B cell (primary cell): ENCODE results near the gene CNTNAP2. TPM values are rescaled to one million over a fixed set of nuclear protein-coding genes. Genes with fewer than 3 reads are reported as not detected.
"Not testable (repeated sequence)": the region's sequence is repeated elsewhere in the genome, so short reads cannot be mapped to it uniquely, and the experiment has no call there.

Source experiments
- ATAC-seq: fragments of 200-7000 bp; cut with Tn5 transposase; one replicate; pipeline ENCODE4 v1.10.0; 2021; ENCODE audit warnings: low read depth, mild to moderate bottlenecking, moderate number of reproducible peaks, moderate library complexity
- CTCF ChIA-PET: fragments of 350-600 bp; sonication (Branson Sonifier 250); formaldehyde crosslinking; loops from one replicate; lab custom pipeline; 2021; ENCODE audit warnings: antibody characterized with exemption, inconsistent platforms; lab: Charles Lee
- POLR2A ChIA-PET: fragments of 350-600 bp; sonication (Branson Sonifier 250); formaldehyde crosslinking; loops from one replicate; lab custom pipeline; 2021; ENCODE audit warnings: antibody characterized with exemption; lab: Charles Lee
- DNase-seq: peaks from one replicate; pipeline ENCODE4 v3.0.0; 2013
- H2AFZ ChIP-seq: 2 replicates; pipeline ENCODE4 v1.6.1; 2012; ENCODE audit warnings: mild to moderate bottlenecking, low read depth, low read length; ENCODE audit not compliant: insufficient read depth, poor library complexity, severe bottlenecking
- H3K27ac ChIP-seq, 2 donors: 1 replicate in 1 of 2; 2 replicates in 1 of 2; pipeline ENCODE4 v1.5.1; 2012 to 2013; ENCODE audit warnings: low read length in 2 of 2, mild to moderate bottlenecking in 2 of 2, moderate library complexity in 1 of 2
- H3K27me3 ChIP-seq, 4 experiments: fragments of 200-600 bp in 1 of 4; sonication (generic) in 1 of 4; replicated peaks in 1 of 4; 1 replicate in 2 of 4; 2 replicates in 2 of 4; pipeline versions ENCODE4 v1.6.1 to v1.7.0; 2013 to 2016; ENCODE audit warnings: low read length in 3 of 4, mild to moderate bottlenecking in 2 of 4, mixed read lengths in 1 of 4, moderate library complexity in 1 of 4; ENCODE audit not compliant: insufficient read depth in 4 of 4, control insufficient read depth in 3 of 4; ENCODE audit errors: control extremely low read depth in 1 of 4
- H3K36me3 ChIP-seq, 2 experiments: replicated peaks in 1 of 2; 1 replicate in 1 of 2; 2 replicates in 1 of 2; pipeline versions ENCODE4 v1.6.1 to v1.7.1; 2013; ENCODE audit warnings: low read length in 1 of 2; ENCODE audit not compliant: insufficient read depth in 2 of 2, control insufficient read depth in 1 of 2; ENCODE audit errors: control extremely low read depth in 1 of 2, extremely low read depth in 1 of 2
- H3K4me1 ChIP-seq, 2 donors: fragments of 200-600 bp in 1 of 2; sonication (generic) in 1 of 2; 1 replicate in 1 of 2; 2 replicates in 1 of 2; pipeline versions ENCODE4 v1.5.1 to v1.6.1; 2013 to 2017; ENCODE audit warnings: low read length in 2 of 2; ENCODE audit not compliant: control insufficient read depth in 2 of 2, insufficient read depth in 2 of 2
- H3K4me2 ChIP-seq: replicated peaks from 2 replicates; pipeline ENCODE3; 2012; ENCODE audit warnings: mild to moderate bottlenecking, low read depth, low read length; ENCODE audit not compliant: poor library complexity, severe bottlenecking
- H3K4me3 ChIP-seq, 5 experiments: fragments of 200-600 bp in 1 of 5; sonication (generic) in 1 of 5; 1 replicate in 3 of 5; 2 replicates in 2 of 5; pipeline versions ENCODE4 v1.5.1 to v1.7.0; 2011 to 2016; ENCODE audit warnings: low read length in 4 of 5, mild to moderate bottlenecking in 4 of 5, low read depth in 2 of 5, control low read depth in 1 of 5, moderate library complexity in 1 of 5; ENCODE audit not compliant: insufficient read depth in 1 of 5; ENCODE audit errors: control extremely low read depth in 1 of 5, extremely low read depth in 1 of 5
- H3K79me2 ChIP-seq: fragments of 200-600 bp; sonication (generic); one replicate; pipeline ENCODE4 v1.6.0; 2016; ENCODE audit warnings: low read length; ENCODE audit not compliant: control insufficient read depth, insufficient read depth
- H3K9ac ChIP-seq: fragments of 200-600 bp; sonication (generic); 2 replicates; pipeline ENCODE4 v1.6.1; 2017; ENCODE audit warnings: mild to moderate bottlenecking, low read length, moderate library complexity
- H3K9me3 ChIP-seq, 3 donors: one replicate each; pipeline versions ENCODE4 v1.6.1 to v1.7.1; 2013; ENCODE audit warnings: low read length in 2 of 3; ENCODE audit not compliant: control insufficient read depth in 2 of 3, insufficient read depth in 1 of 3; ENCODE audit errors: control extremely low read depth in 1 of 3
- H4K20me1 ChIP-seq: 2 replicates; pipeline ENCODE4 v1.6.0; 2012; ENCODE audit warnings: mild to moderate bottlenecking, low read length; ENCODE audit not compliant: insufficient read depth, control insufficient read depth, poor library complexity, severe bottlenecking
- H3K27ac Mint-ChIP-seq: one replicate; pipeline ENCODE4 v1.8.0; 2021; ENCODE audit warnings: mixed read lengths
- H3K27me3 Mint-ChIP-seq: one replicate; pipeline ENCODE4 v1.8.0; 2021; ENCODE audit warnings: mixed read lengths
- H3K4me1 Mint-ChIP-seq: one replicate; pipeline ENCODE4 v1.8.0; 2021; ENCODE audit warnings: mixed read lengths
- H3K4me3 Mint-ChIP-seq: one replicate; pipeline ENCODE4 v1.8.0; 2021; ENCODE audit warnings: mixed read lengths
- H3K9me3 Mint-ChIP-seq: one replicate; pipeline ENCODE4 v1.8.0; 2022; ENCODE audit warnings: mixed read lengths; ENCODE audit not compliant: insufficient read depth
- EZH2 ChIP-seq: IDR thresholded peaks from 2 replicates; pipeline ENCODE4 v1.6.1; 2012; ENCODE audit warnings: borderline replicate concordance, low read depth, mild to moderate bottlenecking, moderate library complexity, low read length; ENCODE audit not compliant: insufficient read depth, poor library complexity, severe bottlenecking
- WGBS: methylation state at CpG from one replicate; pipeline ENCODE4 v1.1.5; 2013; ENCODE audit warnings: missing lambda C conversion rate; ENCODE audit not compliant: insufficient coverage; 5-methylcytosine and 5-hydroxymethylcytosine counted together
- intact Hi-C: fragments of 100-400 bp; cut with micrococcal nuclease; formaldehyde crosslinking; loops from one replicate; pipeline ENCODE4 v1.10.0; 2022
- polyA plus RNA-seq: library from polyadenylated mRNA; depleted of rRNA; stranded (reverse); fragments of >200 nt; gene quantifications from 2 replicates; pipeline ENCODE4 v1.2.3, GENCODE V29; 2012
- total RNA-seq, 2 donors: library from RNA; stranded (reverse); fragments of 120-200 nt in 1 of 2; gene quantifications; 1 replicate in 1 of 2; 2 replicates in 1 of 2; pipeline versions ENCODE4 v1.2.3 to v1.2.4, GENCODE V29; 2013 to 2022
- TF ChIP-seq, protein P1 (sequence below): fragments of 200-600 bp; IDR thresholded peaks from one replicate; pipeline ENCODE4 v1.8.0; 2022; ENCODE audit warnings: antibody characterized with exemption, mild to moderate bottlenecking

CNTNAP2 gene
- total and polyA plus RNA-seq, 2 donors (not counting 1 experiment from before 2014, with no cell fraction given) = 7.4 to 16.6 TPM

DNA sequence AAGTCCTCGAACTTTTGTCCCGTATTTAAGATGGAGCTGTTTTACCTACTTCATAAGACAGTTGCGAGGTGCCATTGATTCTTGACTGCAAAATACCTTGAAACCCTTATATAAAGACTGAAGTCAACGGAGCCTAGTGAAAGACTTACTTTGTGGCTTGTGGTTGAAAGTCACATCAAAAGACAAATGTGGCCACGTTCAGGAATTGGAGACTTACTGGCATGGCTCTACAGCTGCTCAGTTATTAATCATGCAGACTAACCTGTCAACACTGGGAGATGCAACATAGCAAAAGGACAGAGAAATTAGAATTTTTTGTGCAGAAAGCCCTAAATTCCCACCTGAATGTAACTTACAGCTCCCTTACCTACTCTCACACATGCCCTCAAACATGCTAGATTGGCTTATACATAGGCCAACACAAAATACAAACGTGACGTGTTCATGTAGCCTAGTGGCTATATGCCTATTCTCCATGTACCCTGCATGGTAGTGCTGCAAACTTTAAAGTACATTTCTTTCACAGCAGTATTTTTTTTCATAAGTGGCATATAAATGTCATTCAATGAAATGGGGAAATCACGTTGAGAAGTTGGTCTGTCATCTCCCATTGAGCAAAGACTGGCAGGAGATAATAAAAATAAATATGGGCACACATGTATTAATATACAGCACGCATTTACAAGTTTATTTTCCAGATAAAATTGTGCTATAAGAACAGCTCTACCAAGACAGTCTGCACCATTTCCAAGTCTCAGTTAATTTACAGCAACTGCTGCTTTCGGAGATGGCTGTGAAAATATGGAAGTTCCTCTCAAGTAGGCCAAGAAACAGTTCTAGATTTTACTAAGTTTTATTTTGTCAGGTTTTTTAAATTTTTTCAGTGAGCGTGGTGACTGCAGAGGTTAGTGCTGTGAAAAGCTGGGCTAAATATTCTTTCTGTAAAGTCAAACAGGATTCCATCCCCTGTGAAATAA, 2303.5 kb downstream of the CNTNAP2 start:
- Histone ChIP-seq H3K9me3 (peaks cover 0 to 9% (median 8%) of the 10 kb centered on the region in 3 donors), H3K27ac (no peak overlapping the region), H3K9ac (no peak overlapping the region), H3K27me3 (no peaks in the 10 kb centered on the region), H3K79me2 (no peaks in the 10 kb centered on the region), H3K4me2 (no peak overlapping the region), H3K36me3 (peaks cover 0 to 9% of the 10 kb centered on the region in 2 experiments), H4K20me1 (no peaks in the 10 kb centered on the region), H3K4me1 (peaks cover 10 to 24% of the 10 kb centered on the region in 2 donors), H2AFZ (no peak overlapping the region), H3K4me3 (no peak overlapping the region)
- DNase-seq (no peak), ATAC-seq (no peak)
- Mint-ChIP-seq H3K27me3 (no peaks in the 10 kb centered on the region), H3K4me3 (no peak overlapping the region), H3K9me3 (peaks cover 3% of the 10 kb centered on the region), H3K4me1 (peaks cover 28% of the 10 kb centered on the region), H3K27ac (no peak overlapping the region)
- intact Hi-C loops = no loop called here
- CTCF ChIA-PET = interaction anchor here (1.0 kb wide), 1 partner anchor 155 kb away, joined by 3 read pairs; no protein-coding TSS in a partner anchor
- TF ChIP-seq, protein P1, sequence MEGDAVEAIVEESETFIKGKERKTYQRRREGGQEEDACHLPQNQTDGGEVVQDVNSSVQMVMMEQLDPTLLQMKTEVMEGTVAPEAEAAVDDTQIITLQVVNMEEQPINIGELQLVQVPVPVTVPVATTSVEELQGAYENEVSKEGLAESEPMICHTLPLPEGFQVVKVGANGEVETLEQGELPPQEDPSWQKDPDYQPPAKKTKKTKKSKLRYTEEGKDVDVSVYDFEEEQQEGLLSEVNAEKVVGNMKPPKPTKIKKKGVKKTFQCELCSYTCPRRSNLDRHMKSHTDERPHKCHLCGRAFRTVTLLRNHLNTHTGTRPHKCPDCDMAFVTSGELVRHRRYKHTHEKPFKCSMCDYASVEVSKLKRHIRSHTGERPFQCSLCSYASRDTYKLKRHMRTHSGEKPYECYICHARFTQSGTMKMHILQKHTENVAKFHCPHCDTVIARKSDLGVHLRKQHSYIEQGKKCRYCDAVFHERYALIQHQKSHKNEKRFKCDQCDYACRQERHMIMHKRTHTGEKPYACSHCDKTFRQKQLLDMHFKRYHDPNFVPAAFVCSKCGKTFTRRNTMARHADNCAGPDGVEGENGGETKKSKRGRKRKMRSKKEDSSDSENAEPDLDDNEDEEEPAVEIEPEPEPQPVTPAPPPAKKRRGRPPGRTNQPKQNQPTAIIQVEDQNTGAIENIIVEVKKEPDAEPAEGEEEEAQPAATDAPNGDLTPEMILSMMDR = no peak
- no peak for TF ChIP-seq EZH2
- POLR2A ChIA-PET = interaction anchor here (0.7 kb wide), 1 partner anchor 50 kb away, joined by 3 read pairs; no protein-coding TSS in a partner anchor
- WGBS = 79% methylated on average over 2 of the region's 11 CpGs

DNA sequence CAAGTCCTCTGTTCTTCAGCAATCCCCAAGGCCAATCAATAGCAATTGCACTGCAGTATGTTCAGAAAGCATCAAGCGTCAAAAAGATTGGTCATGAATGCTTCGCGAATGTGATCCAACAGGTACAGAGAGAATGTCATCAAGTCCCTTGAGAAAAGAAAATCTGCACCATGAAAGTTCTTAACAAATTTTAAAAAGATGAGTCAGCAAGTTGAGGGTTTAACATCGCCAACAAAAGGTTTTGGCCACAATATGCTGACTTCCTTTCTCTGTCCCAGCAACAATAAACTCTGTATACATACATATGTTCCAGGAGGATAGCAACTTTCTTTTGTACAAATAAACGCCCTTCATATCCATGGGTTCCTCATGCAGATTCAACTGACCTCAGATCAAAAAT, 2305.4 kb downstream of the CNTNAP2 start:
- Histone ChIP-seq H4K20me1 (no peaks in the 10 kb centered on the region), H3K9me3 (peaks cover 0 to 11% (median 8%) of the 10 kb centered on the region in 3 donors), H3K4me2 (no peak overlapping the region), H3K4me3 (no peak overlapping the region), H3K27ac (no peak overlapping the region), H3K4me1 (peaks cover 10 to 24% of the 10 kb centered on the region in 2 donors), H3K79me2 (no peaks in the 10 kb centered on the region), H3K9ac (no peak overlapping the region), H3K36me3 (peaks cover 0 to 5% of the 10 kb centered on the region in 2 experiments), H3K27me3 (no peaks in the 10 kb centered on the region), H2AFZ (no peak overlapping the region)
- ATAC-seq (no peak), DNase-seq (no peak)
- intact Hi-C loops = no loop called here
- Mint-ChIP-seq H3K4me1 (peaks cover 32% of the 10 kb centered on the region), H3K9me3 (peaks cover 3% of the 10 kb centered on the region), H3K4me3 (no peak overlapping the region), H3K27ac (no peak overlapping the region), H3K27me3 (no peaks in the 10 kb centered on the region)
- POLR2A ChIA-PET = no interaction called here
- no peak for TF ChIP-seq EZH2
- TF ChIP-seq, protein P1 = no peak
- WGBS = 100% methylated on average over 3 of the region's 5 CpGs
- CTCF ChIA-PET = no interaction called here

- H3K27me3 Mint-ChIP-seq, H3K27ac ChIP-seq, H3K79me2 ChIP-seq, H3K9ac ChIP-seq, H4K20me1 ChIP-seq, DNase-seq, H3K4me3 ChIP-seq, H3K4me3 Mint-ChIP-seq, POLR2A ChIA-PET, H2AFZ ChIP-seq, CTCF ChIA-PET, H3K36me3 ChIP-seq, H3K27ac Mint-ChIP-seq, H3K9me3 Mint-ChIP-seq, H3K27me3 ChIP-seq, ATAC-seq, H3K4me2 ChIP-seq, intact Hi-C loops: not testable (repeated sequence)
- Histone ChIP-seq H3K9me3 (peaks cover 0 to 11% (median 8%) of the 10 kb centered on the region in 3 donors), H3K4me1 (peaks cover 10 to 20% of the 10 kb centered on the region in 2 donors)
- 92% methylated on average over 24 of the region's 24 CpGs for WGBS
- peaks cover 35% of the 10 kb centered on the region for H3K4me1 Mint-ChIP-seq
Observed at GRCh38 chr7:148426393-148426792, 2309.8 kb downstream of the CNTNAP2 start.
